OCI-LY7 (cell line): Measurements from ENCODE around the gene MARCKS.

ENCODE experiments used
- CTCF ChIP-seq: fragments of 200-600 bp; sonication (generic); conservative IDR thresholded peaks from 2 replicates; pipeline ENCODE4 v1.5.1; 2014; ENCODE audit warnings: mild to moderate bottlenecking, antibody characterized with exemption, low read length, moderate library complexity, mixed read lengths
- EZH2phosphoT487 ChIP-seq: fragments of 200-600 bp; sonication (generic); IDR thresholded peaks from 2 replicates; pipeline ENCODE4 v1.6.1; 2018; ENCODE audit warnings: low read depth, borderline replicate concordance, mild to moderate bottlenecking, mixed run types, antibody characterized with exemption, low read length, moderate library complexity, mixed read lengths

- TF ChIP-seq CTCF (no peak), EZH2phosphoT487 (no peak)
These were observed 8.3 kb upstream of the MARCKS start for GRCh38 chr6:113848811-113849210.
